Adrenal gland (tissue), 12 donors: ENCODE data around the gene PDE10A. TPM values are rescaled to one million over a fixed set of nuclear protein-coding genes. Genes with fewer than 3 reads are reported as not detected.
"Not testable (repeated sequence)": the region's sequence is repeated elsewhere in the genome, so short reads cannot be mapped to it uniquely, and the experiment has no call there.

Experiments used
- DNase-seq, 7 donors: peaks; one replicate each; pipeline ENCODE4 v3.0.0-alpha.2; 2019 to 2020
- H3K27ac ChIP-seq, 5 donors: fragments of 200-600 bp; sonication (generic) in 4 of 5; 1 replicate in 3 of 5; 2 replicates in 2 of 5; pipeline versions ENCODE4 v1.5.1 to v1.8.0; 2016 to 2020; ENCODE audit warnings: mild to moderate bottlenecking in 1 of 5
- H3K27me3 ChIP-seq: fragments of 200-600 bp; 2 replicates; pipeline ENCODE4 v1.8.0; 2021
- H3K36me3 ChIP-seq, 2 donors: fragments of 200-600 bp; replicated peaks in 1 of 2; 1 replicate in 1 of 2; 2 replicates in 1 of 2; pipeline versions ENCODE4 v1.5.1 to v1.8.0; 2018 to 2022
- H3K4me1 ChIP-seq, 2 donors: fragments of 200-600 bp; replicated peaks in 1 of 2; 1 replicate in 1 of 2; 2 replicates in 1 of 2; pipeline versions ENCODE4 v1.5.1 to v1.8.0; 2018 to 2021
- H3K4me3 ChIP-seq, 4 donors: fragments of 200-600 bp; sonication (generic) in 3 of 4; one replicate each; pipeline ENCODE4 v1.5.1; 2016 to 2018
- H3K9me3 ChIP-seq, 3 donors: fragments of 200-600 bp; sonication (generic) in 1 of 3; replicated peaks in 1 of 3; 1 replicate in 2 of 3; 2 replicates in 1 of 3; pipeline versions ENCODE4 v1.5.1 to v1.8.0; 2016 to 2021
- POLR2A ChIP-seq, 2 donors: fragments of 450-650 bp; IDR thresholded peaks; one replicate each; pipeline ENCODE4 v1.6.1; 2017; ENCODE audit warnings: antibody characterized with exemption in 2 of 2, mild to moderate bottlenecking in 2 of 2, moderate library complexity in 1 of 2
- WGBS, 4 donors: extraction: QIAGEN DNeasy Blood & Tissue Kit in 2 of 4; methylation state at CpG; one replicate each; pipeline versions ENCODE4 v1.1.5 to v1.1.7; 2013 to 2017; 5-methylcytosine and 5-hydroxymethylcytosine counted together
- intact Hi-C, 2 donors: fragments of 100-400 bp; cut with DNase I; formaldehyde crosslinking; loops; one replicate each; pipeline versions ENCODE4 v1.14.1 to v1.15.0; 2022 to 2023
- polyA plus RNA-seq, 3 donors: library from polyadenylated mRNA; stranded (reverse); fragments of 200-250 nt in 2 of 3; fragments of 350-450 nt in 1 of 3; fragmentation: Illumina TruSeq in 1 of 3; extraction: RNeasy Lipid Tissue Mini Kit (QIAGEN cat#74804) in 1 of 3; gene quantifications; one replicate each; pipeline ENCODE4 v1.2.3, GENCODE V29; 2013 to 2014
- total RNA-seq, 9 donors: library from RNA; depleted of rRNA in 4 of 9; stranded (reverse); fragments of >200 nt in 4 of 9; fragments of 120-200 nt in 1 of 9; fragmentation: NEBNext Ultra II Directional in 1 of 9; extraction: Animal tissue kit (Norgen Biotek cat#: 25700) in 1 of 9; gene quantifications; one replicate each; pipeline versions ENCODE4 v1.1.0 to v1.2.4, GENCODE V29; 2013 to 2023
- TF ChIP-seq, protein P1 (sequence below), 6 experiments: fragments of 450-650 bp in 4 of 6; fragments of 200-600 bp in 2 of 6; sonication (generic) in 1 of 6; IDR thresholded peaks; 1 replicate in 5 of 6; 2 replicates in 1 of 6; pipeline versions ENCODE4 v1.5.1 to v1.8.0; 2016 to 2021; ENCODE audit warnings: antibody characterized with exemption in 6 of 6, mild to moderate bottlenecking in 2 of 6, moderate library complexity in 1 of 6
- donor health status: healthy with polysubstance abuse.
- donor health status: Bipolar disorder and iron deficiency.
- donor health status: DM: yes; HTN: yes; CAD: no.
- donor health status: DM: no; HTN: no; CAD: no.
- donor health status: DM: no; HTN: no; CAD: no.
- donor health status: DM: yes; HTN: yes; CAD: no.

Gene PDE10A
- total and polyA plus RNA-seq, 12 donors = 4.0 to 199 (median 27.8) TPM

DNA sequence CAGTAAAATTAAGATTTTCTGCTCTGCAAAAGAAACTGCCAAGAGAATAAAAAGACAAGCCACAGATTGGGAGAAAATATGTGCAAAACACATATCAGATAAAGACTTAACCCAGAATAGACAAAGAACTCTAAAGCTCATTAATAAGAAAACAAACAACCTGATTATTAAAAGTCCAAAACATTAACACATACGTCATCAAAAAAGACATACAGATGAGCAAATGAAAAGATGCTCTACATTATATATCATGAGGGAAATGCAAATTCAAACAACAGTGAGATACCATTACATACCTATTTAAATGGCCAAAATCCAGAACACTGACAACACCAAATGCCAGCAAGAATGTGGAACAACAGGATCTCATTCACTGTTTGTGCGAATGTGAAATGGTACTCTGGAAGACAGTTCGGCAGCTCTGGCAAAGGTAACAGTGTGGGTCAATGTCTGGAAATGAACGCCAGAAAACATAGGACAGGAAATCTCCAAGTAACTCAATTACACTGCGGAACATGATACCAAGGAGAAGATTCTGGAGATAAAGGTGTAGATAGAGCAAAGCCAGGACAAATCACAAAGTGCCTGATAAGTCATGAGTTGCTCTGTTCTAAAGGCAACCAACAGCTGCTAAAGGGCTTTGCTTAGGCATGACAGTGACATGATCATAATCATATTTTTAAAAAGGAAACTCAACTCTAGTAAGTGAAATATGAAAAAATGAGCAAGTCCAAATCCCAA lies 96.8 kb downstream of the PDE10A start:
- DNase-seq = no peak
- no peaks in the 10 kb centered on the region for H3K27me3 ChIP-seq
- no peaks in the 10 kb centered on the region for H3K36me3 ChIP-seq
- 83 to 91% (median 85%) methylated on average over 5 of the region's 5 CpGs for WGBS, 4 donors
- TF ChIP-seq, protein P1, sequence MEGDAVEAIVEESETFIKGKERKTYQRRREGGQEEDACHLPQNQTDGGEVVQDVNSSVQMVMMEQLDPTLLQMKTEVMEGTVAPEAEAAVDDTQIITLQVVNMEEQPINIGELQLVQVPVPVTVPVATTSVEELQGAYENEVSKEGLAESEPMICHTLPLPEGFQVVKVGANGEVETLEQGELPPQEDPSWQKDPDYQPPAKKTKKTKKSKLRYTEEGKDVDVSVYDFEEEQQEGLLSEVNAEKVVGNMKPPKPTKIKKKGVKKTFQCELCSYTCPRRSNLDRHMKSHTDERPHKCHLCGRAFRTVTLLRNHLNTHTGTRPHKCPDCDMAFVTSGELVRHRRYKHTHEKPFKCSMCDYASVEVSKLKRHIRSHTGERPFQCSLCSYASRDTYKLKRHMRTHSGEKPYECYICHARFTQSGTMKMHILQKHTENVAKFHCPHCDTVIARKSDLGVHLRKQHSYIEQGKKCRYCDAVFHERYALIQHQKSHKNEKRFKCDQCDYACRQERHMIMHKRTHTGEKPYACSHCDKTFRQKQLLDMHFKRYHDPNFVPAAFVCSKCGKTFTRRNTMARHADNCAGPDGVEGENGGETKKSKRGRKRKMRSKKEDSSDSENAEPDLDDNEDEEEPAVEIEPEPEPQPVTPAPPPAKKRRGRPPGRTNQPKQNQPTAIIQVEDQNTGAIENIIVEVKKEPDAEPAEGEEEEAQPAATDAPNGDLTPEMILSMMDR (IDR thresholded peaks at IDR 0.05) = no peak
- no peak for TF ChIP-seq POLR2A (IDR thresholded peaks at IDR 0.05)
- no peaks in the 10 kb centered on the region for H3K9me3 ChIP-seq
- H3K4me1 ChIP-seq = no peaks in the 10 kb centered on the region
- no peak overlapping the region for H3K27ac ChIP-seq
- no peak overlapping the region for H3K4me3 ChIP-seq
- intact Hi-C loops = no loop called here

DNA sequence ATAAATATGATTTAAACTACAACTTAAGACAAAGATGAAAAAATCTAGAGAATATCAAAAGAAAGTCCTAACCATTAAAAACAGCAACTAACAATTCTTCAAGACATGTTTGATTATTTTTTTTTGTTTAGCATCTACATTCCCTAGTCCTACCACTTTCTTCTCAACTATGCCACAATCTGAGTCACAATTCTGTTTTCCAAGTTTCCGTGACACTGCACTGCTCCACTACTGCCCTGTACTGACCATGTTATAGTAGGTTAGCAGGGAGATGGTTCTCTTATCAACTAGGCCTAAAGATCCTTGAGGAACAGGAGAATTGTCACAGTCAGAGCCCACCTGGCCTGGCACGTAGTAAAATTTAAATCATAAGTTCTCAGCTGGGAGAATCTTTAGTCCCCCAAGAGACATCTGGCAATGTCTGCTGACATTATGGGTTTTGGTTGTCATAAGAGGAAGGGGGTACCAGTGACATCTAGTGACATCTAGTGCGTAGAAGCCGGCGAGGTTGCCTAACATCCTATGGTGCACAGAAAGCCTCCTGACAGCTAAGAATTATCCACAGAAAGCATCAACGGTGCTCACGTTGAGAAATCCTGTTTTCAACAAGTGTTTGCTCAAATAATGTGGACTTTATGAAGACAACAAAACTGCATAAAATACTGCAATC lies 100.5 kb downstream of the PDE10A start:
- no peak overlapping the region for H3K27ac ChIP-seq
- 79 to 83% (median 82%) methylated on average over 7 of the region's 7 CpGs for WGBS, 4 donors
- TF ChIP-seq, protein P1 (IDR thresholded peaks at IDR 0.05) = no peak
- no peak for TF ChIP-seq POLR2A (IDR thresholded peaks at IDR 0.05)
- no peaks in the 10 kb centered on the region for H3K4me1 ChIP-seq
- no peak overlapping the region for H3K4me3 ChIP-seq
- DNase-seq = no peak
- intact Hi-C loops = no loop called here
- no peaks in the 10 kb centered on the region for H3K9me3 ChIP-seq
- H3K36me3 ChIP-seq = no peaks in the 10 kb centered on the region
- H3K27me3 ChIP-seq = no peaks in the 10 kb centered on the region

- Histone ChIP-seq H3K4me3 (no peak overlapping the region), H3K36me3 (no peaks in the 10 kb centered on the region), H3K4me1 (peaks cover 0 to 4% of the 10 kb centered on the region in 2 donors), H3K27me3 (no peaks in the 10 kb centered on the region), H3K9me3 (no peaks in the 10 kb centered on the region), H3K27ac (no peak overlapping the region)
- DNase-seq = no peak
- intact Hi-C loops = no loop called here
- TF ChIP-seq, protein P1 (IDR thresholded peaks at IDR 0.05) = no peak
- TF ChIP-seq POLR2A (IDR thresholded peaks at IDR 0.05) = no peak
- WGBS, 4 donors = 90 to 95% (median 94%) methylated on average over 7 of the region's 7 CpGs
Measured at GRCh38 chr6:165559632-165560031, 103.4 kb downstream of the PDE10A start.

GRCh38 chr6:165558097-165558496 lies 104.9 kb downstream of the PDE10A start:
- intact Hi-C loops, H3K4me1 ChIP-seq, H3K27me3 ChIP-seq, DNase-seq, H3K4me3 ChIP-seq, H3K27ac ChIP-seq, H3K9me3 ChIP-seq, H3K36me3 ChIP-seq: not testable (repeated sequence)
- WGBS, 4 donors = 91 to 94% (median 92%) methylated on average over 6 of the region's 6 CpGs
